Kidney glomerular epithelial cell (primary cell): ENCODE data around the gene PYGO1.
A peak's percentile ranks its signal among the peaks of the same experiment; 100 is the strongest.
"Not testable (repeated sequence)": the region's sequence is repeated elsewhere in the genome, so short reads cannot be mapped to it uniquely, and the experiment has no call there.

Experiments used
- DNase-seq: peaks from one replicate; lab custom pipeline; 2025; lab: John Stamatoyannopoulos, UW

PYGO1 gene

DNA sequence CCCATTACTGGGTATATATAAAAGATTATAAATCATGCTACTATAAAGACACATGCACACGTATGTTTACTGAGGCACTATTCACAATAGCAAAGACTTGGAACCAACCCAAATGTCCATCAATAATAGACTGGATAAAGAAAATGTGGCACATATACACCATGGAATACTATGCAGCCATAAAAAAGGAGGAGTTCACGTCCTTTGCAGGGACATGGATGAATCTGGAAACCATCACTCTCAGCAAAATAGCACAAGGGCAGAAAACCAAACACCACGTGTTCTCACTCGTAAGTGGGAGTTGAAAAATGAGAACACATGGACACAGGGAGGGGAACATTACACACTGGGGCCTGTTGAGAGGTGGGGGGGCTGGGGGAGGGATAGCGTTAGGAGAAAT, 82.7 kb downstream of the PYGO1 start:
- not testable (repeated sequence) for DNase-seq

GRCh38 chr15:55499151-55499550, 89.0 kb downstream of the PYGO1 start:
- no peak for DNase-seq

- peak; percentile 80 for DNase-seq
Measured at GRCh38 chr15:55498109-55498938, 89.8 kb downstream of the PYGO1 start.

GRCh38 chr15:55496716-55497115, 91.4 kb downstream of the PYGO1 start:
- no peak for DNase-seq

DNA sequence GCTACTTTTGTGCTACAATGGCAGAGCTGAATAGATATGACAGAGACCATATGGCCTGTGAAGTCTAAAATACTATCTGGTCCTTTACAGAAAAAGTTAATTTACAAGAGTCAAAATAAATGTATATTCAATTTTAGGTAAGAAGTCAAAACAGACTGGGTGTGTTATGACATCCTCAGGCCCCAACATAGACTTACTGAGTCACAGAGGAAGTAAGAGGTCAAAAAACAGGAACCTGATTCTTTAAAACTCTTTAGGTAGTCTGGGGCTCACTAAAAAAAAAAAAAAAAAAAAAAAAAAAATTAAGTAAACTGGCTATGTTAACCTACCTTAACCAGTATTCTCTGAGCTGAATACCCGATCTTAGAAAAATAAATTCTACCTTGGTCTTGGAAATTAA, 93.2 kb downstream of the PYGO1 start:
- no peak for DNase-seq

- DNase-seq, result peak; percentile 53
Measured at GRCh38 chr15:55488952-55489600, 99.1 kb downstream of the PYGO1 start.
